Mammary epithelial cell (primary cell): Measurements from ENCODE around the gene AFAP1.

ENCODE experiments used
- EZH2 ChIP-seq: IDR thresholded peaks from 2 replicates; pipeline ENCODE4 v1.6.1; 2012; ENCODE audit warnings: low read length, inconsistent platforms, borderline replicate concordance
- TF ChIP-seq, protein P1 (sequence below), 2 donors: IDR thresholded peaks in 1 of 2; conservative IDR thresholded peaks in 1 of 2; 2 replicates each; pipeline ENCODE4 v1.5.1; 2011 to 2012; ENCODE audit warnings: inconsistent platforms in 2 of 2, low read length in 2 of 2, mild to moderate bottlenecking in 2 of 2, control low read depth in 1 of 2, low read depth in 1 of 2; ENCODE audit not compliant: insufficient read depth in 1 of 2; ENCODE audit errors: extremely low read depth in 1 of 2

- TF ChIP-seq EZH2, result no peak
- TF ChIP-seq, protein P1, sequence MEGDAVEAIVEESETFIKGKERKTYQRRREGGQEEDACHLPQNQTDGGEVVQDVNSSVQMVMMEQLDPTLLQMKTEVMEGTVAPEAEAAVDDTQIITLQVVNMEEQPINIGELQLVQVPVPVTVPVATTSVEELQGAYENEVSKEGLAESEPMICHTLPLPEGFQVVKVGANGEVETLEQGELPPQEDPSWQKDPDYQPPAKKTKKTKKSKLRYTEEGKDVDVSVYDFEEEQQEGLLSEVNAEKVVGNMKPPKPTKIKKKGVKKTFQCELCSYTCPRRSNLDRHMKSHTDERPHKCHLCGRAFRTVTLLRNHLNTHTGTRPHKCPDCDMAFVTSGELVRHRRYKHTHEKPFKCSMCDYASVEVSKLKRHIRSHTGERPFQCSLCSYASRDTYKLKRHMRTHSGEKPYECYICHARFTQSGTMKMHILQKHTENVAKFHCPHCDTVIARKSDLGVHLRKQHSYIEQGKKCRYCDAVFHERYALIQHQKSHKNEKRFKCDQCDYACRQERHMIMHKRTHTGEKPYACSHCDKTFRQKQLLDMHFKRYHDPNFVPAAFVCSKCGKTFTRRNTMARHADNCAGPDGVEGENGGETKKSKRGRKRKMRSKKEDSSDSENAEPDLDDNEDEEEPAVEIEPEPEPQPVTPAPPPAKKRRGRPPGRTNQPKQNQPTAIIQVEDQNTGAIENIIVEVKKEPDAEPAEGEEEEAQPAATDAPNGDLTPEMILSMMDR (conservative IDR thresholded peaks at IDR 0.05 in 1 of 2, IDR thresholded peaks at IDR 0.05 in 1 of 2; ENCODE audit: extremely low read depth in 1 of 2, insufficient read depth in 1 of 2, low read depth in 1 of 2, low read length in 2 of 2), result peak; percentile 36 to 49
These were observed 177.9 kb downstream of the AFAP1 start for GRCh38 chr4:7761720-7762119.
